BLaER1 (cell line): Measurements from ENCODE around the gene CTSS.
"Not testable (repeated sequence)": the region's sequence is repeated elsewhere in the genome, so short reads cannot be mapped to it uniquely, and the experiment has no call there.

Experiments used
- H3K27ac ChIP-seq: shearing (Covaris generic); formaldehyde crosslinking; 2 replicates; pipeline ENCODE4 v1.8.1; 2022
- H3K27me3 ChIP-seq: shearing (Covaris generic); formaldehyde crosslinking; 2 replicates; pipeline ENCODE4 v1.8.1; 2022
- H3K36me3 ChIP-seq: shearing (Covaris generic); formaldehyde crosslinking; 2 replicates; pipeline ENCODE4 v1.8.1; 2022
- H3K4me1 ChIP-seq: shearing (Covaris generic); formaldehyde crosslinking; 2 replicates; pipeline ENCODE4 v1.8.1; 2022
- H3K4me2 ChIP-seq: shearing (Covaris generic); formaldehyde crosslinking; 2 replicates; pipeline ENCODE4 v1.8.1; 2022
- H3K4me3 ChIP-seq: shearing (Covaris generic); formaldehyde crosslinking; 2 replicates; pipeline ENCODE4 v1.8.1; 2022
- H3K9ac ChIP-seq: shearing (Covaris generic); formaldehyde crosslinking; 2 replicates; pipeline ENCODE4 v1.8.1; 2022
- H3K9me3 ChIP-seq: shearing (Covaris generic); formaldehyde crosslinking; 2 replicates; pipeline ENCODE4 v1.8.1; 2022
- H4K20me1 ChIP-seq: shearing (Covaris generic); formaldehyde crosslinking; 2 replicates; pipeline ENCODE4 v1.8.1; 2022
- Cebpa-rat ChIP-seq: shearing (Covaris generic); IDR thresholded peaks from 2 replicates; pipeline ENCODE4 v1.8.1; 2022

Gene CTSS

GRCh38 chr1:150753416-150753815 lies 12.2 kb downstream of the CTSS start:
- no peaks in the 10 kb centered on the region for H4K20me1 ChIP-seq
- peaks cover 59% of the 10 kb centered on the region for H3K36me3 ChIP-seq
- no peaks in the 10 kb centered on the region for H3K9me3 ChIP-seq
- H3K4me3 ChIP-seq = no peak overlapping the region
- H3K27me3 ChIP-seq = no peaks in the 10 kb centered on the region
- no peak overlapping the region for H3K27ac ChIP-seq
- TF ChIP-seq Cebpa-rat = no peak
- no peaks in the 10 kb centered on the region for H3K4me1 ChIP-seq
- H3K9ac ChIP-seq = no peak overlapping the region
- no peak overlapping the region for H3K4me2 ChIP-seq

- Histone ChIP-seq H3K9me3 (no peaks in the 10 kb centered on the region), H3K27me3 (no peaks in the 10 kb centered on the region), H3K4me3 (no peak overlapping the region), H3K4me2 (no peak overlapping the region), H3K4me1 (no peaks in the 10 kb centered on the region), H4K20me1 (no peaks in the 10 kb centered on the region), H3K9ac (no peak overlapping the region), H3K27ac (no peak overlapping the region), H3K36me3 (peaks cover 68% of the 10 kb centered on the region)
- TF ChIP-seq Cebpa-rat = no peak
These were observed 14.1 kb downstream of the CTSS start for GRCh38 chr1:150751443-150751842.

DNA sequence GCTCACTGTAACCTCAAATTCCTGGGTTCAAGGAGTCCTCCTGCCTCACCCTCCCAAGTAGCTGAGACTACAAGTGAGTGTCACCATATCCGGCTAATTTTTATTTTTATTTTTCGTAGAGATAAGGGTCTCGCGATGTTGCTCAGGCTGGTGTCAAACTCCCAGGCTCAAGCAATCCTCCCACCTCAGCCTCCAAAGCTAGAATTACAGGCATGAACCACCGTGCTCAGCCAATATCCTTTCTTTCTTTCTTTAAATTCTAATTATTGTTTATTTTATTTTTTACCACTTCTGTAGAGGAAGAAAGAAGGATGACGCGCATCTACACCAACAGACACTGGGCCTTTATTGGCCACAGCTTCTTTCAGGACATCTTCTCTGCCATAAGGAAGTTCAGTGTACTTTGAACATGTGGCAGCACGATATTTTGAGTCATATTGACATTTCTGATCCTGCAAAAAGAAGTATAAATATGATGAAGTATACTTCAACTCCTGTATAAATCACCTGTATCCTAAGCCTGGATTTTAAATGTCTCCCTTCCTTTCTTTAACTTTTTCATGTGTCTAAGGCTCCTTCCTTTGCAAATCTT lies 15.8 kb downstream of the CTSS start:
- no peak overlapping the region for H3K9ac ChIP-seq
- H3K9me3 ChIP-seq = no peaks in the 10 kb centered on the region
- no peak for TF ChIP-seq Cebpa-rat
- no peak overlapping the region for H3K4me2 ChIP-seq
- H4K20me1 ChIP-seq = no peaks in the 10 kb centered on the region
- no peak overlapping the region for H3K27ac ChIP-seq
- no peaks in the 10 kb centered on the region for H3K4me1 ChIP-seq
- H3K4me3 ChIP-seq = no peak overlapping the region
- H3K27me3 ChIP-seq = no peaks in the 10 kb centered on the region
- H3K36me3 ChIP-seq = peaks cover 79% of the 10 kb centered on the region

- no peak overlapping the region for H3K4me2 ChIP-seq
- no peak overlapping the region for H3K9ac ChIP-seq
- H3K27ac ChIP-seq = no peak overlapping the region
- H3K4me3 ChIP-seq = no peak overlapping the region
- H3K9me3 ChIP-seq = no peaks in the 10 kb centered on the region
- H3K27me3 ChIP-seq = no peaks in the 10 kb centered on the region
- TF ChIP-seq Cebpa-rat = no peak
- no peaks in the 10 kb centered on the region for H4K20me1 ChIP-seq
- no peaks in the 10 kb centered on the region for H3K4me1 ChIP-seq
- peaks cover 75% of the 10 kb centered on the region for H3K36me3 ChIP-seq
These were observed 16.5 kb downstream of the CTSS start for GRCh38 chr1:150748878-150749719.

GRCh38 chr1:150730130-150730721 lies 35.4 kb downstream of the CTSS start:
- Histone ChIP-seq H3K4me3 (no peak overlapping the region), H3K9me3 (no peaks in the 10 kb centered on the region), H3K27ac (no peak overlapping the region), H4K20me1 (no peaks in the 10 kb centered on the region), H3K36me3 (0 out of 2 replicates have a peak, but pooled peaks cover 9% of the 10 kb centered on the region), H3K9ac (no peak overlapping the region), H3K27me3 (no peaks in the 10 kb centered on the region), H3K4me2 (no peak overlapping the region), H3K4me1 (no peaks in the 10 kb centered on the region)
- no peak for TF ChIP-seq Cebpa-rat

DNA sequence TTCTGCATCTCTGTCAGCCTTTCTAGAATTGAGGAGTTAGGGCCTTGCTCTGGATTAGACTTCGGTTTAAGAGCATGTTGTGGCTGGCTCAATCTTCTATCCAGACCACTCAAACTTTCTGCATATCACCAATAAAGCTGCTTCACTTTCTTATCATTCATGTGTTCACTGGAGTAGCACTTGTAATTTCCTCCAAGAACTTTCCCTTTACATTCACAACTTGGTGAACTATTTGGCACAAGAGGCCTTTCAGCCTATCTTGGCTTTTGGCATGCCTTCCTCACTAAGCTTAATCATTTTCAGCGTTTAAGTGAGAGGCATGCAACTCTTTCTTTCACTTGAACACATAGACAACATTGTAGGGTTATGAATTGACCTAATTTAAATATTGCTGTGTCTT lies 41.2 kb downstream of the CTSS start:
- H3K4me3 ChIP-seq = no peak overlapping the region
- no peak overlapping the region for H3K9ac ChIP-seq
- no peak for TF ChIP-seq Cebpa-rat
- no peaks in the 10 kb centered on the region for H3K27me3 ChIP-seq
- no peak overlapping the region for H3K4me2 ChIP-seq
- H3K27ac ChIP-seq = no peak overlapping the region
- H4K20me1 ChIP-seq = no peaks in the 10 kb centered on the region
- peaks cover 29% of the 10 kb centered on the region for H3K9me3 ChIP-seq
- H3K4me1 ChIP-seq = no peaks in the 10 kb centered on the region
- H3K36me3 ChIP-seq = no peaks in the 10 kb centered on the region

GRCh38 chr1:150720703-150721102 lies 44.9 kb downstream of the CTSS start, which contains the start of gene HORMAD1:
TSS of gene HORMAD1 (minus strand) at chr1:150720895. CDS start at chr1:150719505, 1,390 bp downstream.
- H4K20me1 ChIP-seq = no peaks in the 10 kb centered on the region
- no peaks in the 10 kb centered on the region for H3K36me3 ChIP-seq
- no peak within 1 kb of the TSS for H3K4me2 ChIP-seq
- no peaks in the 10 kb centered on the region for H3K4me1 ChIP-seq
- H3K27me3 ChIP-seq = no peaks in the 10 kb centered on the region
- H3K27ac ChIP-seq = no peak within 1 kb of the TSS
- no peak within 1 kb of the TSS for H3K9ac ChIP-seq
- no peak within 1 kb of the TSS for H3K4me3 ChIP-seq
- H3K9me3 ChIP-seq = peaks cover 29% of the 10 kb centered on the region
- TF ChIP-seq Cebpa-rat = no peak

DNA sequence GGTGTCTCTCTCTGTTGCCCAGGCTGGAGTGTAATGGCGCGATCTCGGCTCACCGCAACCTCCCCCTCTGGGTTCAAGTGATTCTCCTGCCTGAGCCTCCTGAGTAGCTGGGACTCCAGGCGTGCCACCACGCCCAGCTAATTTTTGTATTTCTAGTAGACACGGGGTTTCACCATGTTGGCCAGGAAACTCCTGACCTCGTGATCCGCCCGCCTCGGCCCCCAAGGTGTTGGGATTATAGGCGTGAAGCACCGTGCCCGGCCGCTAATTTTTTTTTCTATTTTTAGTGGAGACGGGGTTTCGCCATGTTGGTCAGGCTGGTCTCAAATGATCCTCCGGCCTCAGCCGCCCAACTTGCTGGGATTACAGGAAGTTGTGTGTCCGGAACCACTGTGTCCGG lies 45.5 kb downstream of the CTSS start:
- Histone ChIP-seq H3K36me3 (no peaks in the 10 kb centered on the region), H3K4me1 (no peaks in the 10 kb centered on the region), H3K27me3 (no peaks in the 10 kb centered on the region), H3K27ac (no peak overlapping the region), H3K9me3 (peaks cover 29% of the 10 kb centered on the region), H4K20me1 (no peaks in the 10 kb centered on the region), H3K4me2 (no peak overlapping the region), H3K9ac (no peak overlapping the region), H3K4me3 (no peak overlapping the region)
- TF ChIP-seq Cebpa-rat = no peak

GRCh38 chr1:150718225-150718891 lies 47.2 kb downstream of the CTSS start:
- Histone ChIP-seq H3K9ac (no peak overlapping the region), H3K36me3 (no peaks in the 10 kb centered on the region), H3K9me3 (peaks cover 22% of the 10 kb centered on the region), H3K4me1 (no peaks in the 10 kb centered on the region), H3K27ac (no peak overlapping the region), H3K4me2 (no peak overlapping the region), H4K20me1 (no peaks in the 10 kb centered on the region), H3K4me3 (no peak overlapping the region), H3K27me3 (no peaks in the 10 kb centered on the region)
- no peak for TF ChIP-seq Cebpa-rat

- H3K9ac ChIP-seq, H3K4me1 ChIP-seq, H3K36me3 ChIP-seq, H3K4me2 ChIP-seq, H4K20me1 ChIP-seq, H3K4me3 ChIP-seq, H3K27ac ChIP-seq, H3K27me3 ChIP-seq, H3K9me3 ChIP-seq: not testable (repeated sequence)
These were observed 56.5 kb downstream of the CTSS start for GRCh38 chr1:150709031-150709430.
